NCI-H128 (cell line): ENCODE data around the gene PALM.

ENCODE experiments used
- DNase-seq: peaks from one replicate; lab custom pipeline; 2025; ENCODE audit not compliant: unreplicated experiment; lab: John Stamatoyannopoulos, UW

Gene PALM

DNA sequence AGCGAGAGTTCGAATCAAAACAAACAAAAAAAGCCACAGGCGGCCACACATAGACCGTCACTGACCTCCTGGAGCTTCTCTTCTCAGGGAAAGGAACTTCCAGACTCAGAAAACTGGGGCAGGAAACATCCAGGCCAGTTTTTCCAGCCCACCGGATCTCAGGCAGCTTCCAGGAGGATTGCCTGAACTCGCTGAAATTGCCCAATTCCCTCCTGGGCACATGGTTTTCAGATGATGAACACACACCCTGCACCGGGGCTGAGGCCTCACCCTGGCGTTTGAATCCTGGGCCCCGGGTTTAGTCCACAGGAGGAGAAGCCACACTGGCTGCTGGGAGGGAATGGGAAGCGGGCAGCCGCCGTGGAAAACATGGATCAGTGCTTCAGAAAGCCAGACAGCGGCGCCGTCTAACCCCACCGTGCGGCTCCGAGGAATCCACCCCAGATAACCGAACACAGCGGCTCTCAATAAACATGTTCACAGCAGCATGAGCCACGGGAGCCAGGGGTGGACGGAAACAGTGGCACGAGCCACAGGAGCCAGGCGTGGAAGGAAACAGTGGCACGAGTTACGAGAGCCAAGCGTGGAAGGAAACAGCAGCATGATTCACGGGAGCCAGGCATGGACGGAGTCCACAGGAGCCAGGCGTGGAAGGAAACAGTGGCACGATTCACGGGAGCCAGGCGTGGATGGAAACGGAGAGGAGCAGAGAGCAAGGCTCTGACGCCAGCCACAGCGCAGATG, 70.3 kb downstream of the PALM start:
- DNase-seq = no peak

- no peak for DNase-seq
These were observed 72.2 kb downstream of the PALM start for GRCh38 chr19:780935-781334.

- no peak for DNase-seq
These were observed 73.1 kb downstream of the PALM start for GRCh38 chr19:781800-782184.

DNA sequence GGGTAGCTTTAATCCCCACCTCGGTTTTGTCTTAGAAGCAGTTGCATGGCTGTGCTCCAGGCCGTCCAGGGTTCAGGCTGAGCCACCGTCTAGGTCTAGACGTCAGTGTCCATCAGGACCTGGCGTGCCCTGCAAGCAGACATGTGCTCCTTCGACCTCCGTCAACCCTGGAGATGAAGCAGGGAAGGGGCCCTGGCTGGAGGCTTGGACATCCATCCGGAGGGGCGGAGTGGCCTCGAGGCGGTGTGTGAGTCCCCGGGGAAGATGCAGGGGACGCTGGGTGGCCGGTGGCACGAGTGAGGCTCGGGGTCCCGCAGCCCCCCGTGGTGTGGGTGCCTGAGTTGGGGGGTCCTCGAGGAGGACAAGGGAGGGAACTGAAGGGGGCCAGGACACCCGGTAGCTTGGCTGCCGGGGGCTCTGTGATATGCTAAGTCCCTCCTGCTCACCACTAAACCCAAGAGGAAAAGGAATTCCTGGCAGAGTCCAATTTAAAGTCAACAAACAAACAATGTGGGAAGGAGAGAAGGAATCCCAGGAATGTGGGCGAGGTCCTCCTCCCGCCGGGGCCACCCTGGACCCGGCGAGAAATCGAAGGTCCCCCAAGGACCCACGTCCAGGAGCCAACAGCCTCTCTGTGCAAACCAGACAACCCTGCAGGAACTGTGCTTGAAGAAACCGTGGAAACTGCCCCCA, 73.6 kb downstream of the PALM start:
- DNase-seq = no peak

DNA sequence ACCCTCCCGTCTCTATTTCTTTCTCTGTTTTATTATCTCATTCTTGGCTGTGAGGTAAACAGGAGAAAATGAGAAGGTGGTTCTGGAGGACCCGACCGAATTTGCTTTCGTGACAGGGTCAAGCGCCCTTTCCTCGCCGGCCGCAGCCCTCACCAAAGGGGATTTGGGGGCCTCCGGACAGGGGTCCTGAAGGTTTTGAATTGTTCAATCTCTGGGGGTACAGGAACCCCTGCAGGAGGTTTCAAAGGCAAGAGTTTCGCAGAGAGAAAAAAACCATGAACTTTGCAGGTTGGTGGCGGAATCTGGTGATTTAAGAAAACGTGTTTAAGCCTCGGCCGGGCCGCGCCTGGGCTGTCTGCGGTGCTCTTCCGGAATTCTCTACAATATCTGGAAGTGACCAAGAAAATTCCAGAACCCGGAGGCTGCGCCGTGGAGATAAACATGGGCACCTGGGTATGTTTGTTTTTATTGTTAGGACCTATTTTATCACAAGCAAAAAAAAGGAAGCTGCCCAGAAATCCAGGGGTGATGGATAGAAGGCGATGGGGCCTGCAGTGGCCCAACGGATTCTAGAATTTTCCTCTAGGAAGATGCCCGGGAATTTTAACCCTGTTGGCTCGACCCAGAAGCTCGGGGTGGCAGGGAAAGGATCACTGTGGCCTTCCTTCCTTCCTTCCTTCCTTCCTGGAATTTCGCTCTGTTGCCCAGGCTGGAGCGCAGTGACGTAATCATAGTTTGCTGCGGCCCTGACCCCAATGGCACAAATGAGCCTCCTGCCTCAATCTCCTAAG, 74.3 kb downstream of the PALM start:
- DNase-seq = no peak

DNA sequence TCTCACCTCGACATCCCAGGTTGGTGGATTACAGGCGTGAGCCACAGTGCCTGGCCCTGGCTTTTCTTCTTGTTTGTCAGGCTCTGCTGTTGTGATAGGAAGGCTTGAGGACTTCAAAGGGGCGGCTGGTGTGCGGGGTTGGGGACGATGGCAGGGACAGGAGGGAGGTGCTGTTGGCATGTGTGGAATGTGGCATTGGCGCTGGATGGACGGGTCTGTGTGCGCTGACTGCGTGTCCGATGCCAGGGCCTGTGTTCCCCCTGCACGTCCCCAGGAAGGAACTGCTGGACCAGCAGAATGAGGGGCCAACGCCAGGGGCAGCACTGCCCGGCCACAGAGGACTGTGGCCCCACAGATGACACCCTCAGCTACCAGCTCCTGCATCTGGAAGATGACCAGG, 75.8 kb downstream of the PALM start:
- DNase-seq = no peak

GRCh38 chr19:787536-787935, 78.8 kb downstream of the PALM start:
- DNase-seq = no peak

DNA sequence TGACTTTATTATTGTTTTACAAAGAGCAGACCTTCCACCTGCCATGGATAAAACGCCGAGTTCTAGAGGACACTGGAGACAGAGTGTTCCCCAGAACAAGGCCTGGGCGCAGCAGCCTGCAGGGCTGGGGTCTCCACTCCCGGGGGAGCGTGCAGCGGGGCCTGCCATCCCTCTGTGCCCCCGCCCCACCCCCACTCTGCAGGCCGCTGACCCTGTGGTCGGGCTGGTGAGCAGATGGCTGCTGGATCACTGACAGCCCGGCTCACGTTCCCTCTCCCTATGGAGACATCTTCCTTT, 79.9 kb downstream of the PALM start:
- DNase-seq = no peak

DNA sequence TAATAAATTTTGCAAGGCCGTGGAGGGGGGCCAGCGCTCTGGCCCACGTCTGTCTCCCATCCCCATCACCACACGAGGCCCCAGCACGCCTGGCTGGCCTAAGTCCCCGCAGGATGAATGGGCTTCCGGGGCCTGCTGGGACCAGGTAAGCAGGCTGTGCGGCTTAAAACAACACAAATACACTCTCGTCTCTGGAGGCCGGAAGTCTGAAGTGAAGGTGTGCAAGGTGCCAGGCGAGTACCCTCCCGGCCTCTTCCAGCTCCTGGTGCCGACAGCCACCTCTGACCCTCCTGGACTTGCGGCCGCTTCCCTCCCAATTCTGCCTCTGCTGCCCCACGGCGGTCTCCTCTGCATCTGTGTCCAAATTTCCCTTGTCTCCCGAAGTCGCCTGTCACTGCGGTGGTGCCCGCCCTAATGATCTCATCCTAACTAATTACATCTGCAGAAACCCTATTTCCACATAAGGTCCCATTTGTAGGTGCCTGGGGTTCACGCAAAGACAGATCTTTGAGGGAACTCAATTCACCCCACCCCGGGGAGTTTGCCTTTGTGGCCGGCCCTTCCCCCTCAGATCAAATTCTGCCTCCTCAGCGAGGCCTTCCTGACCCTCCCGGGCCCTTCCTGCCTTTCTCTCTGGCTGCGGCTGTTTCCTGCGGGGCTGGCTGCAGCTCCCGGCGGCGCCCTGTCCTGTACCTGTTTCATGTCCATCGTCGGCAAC, 80.4 kb downstream of the PALM start:
- DNase-seq = no peak

GRCh38 chr19:789701-790060, 80.9 kb downstream of the PALM start:
- no peak for DNase-seq

GRCh38 chr19:791007-791566, 82.4 kb downstream of the PALM start:
- DNase-seq = no peak

- DNase-seq = no peak
These were observed 83.0 kb downstream of the PALM start for GRCh38 chr19:791567-792305.

- DNase-seq = no peak
These were observed 83.7 kb downstream of the PALM start for GRCh38 chr19:792306-792885.

- DNase-seq = no peak
These were observed 85.1 kb downstream of the PALM start for GRCh38 chr19:793806-794205.

GRCh38 chr19:795073-795611, 86.4 kb downstream of the PALM start:
- DNase-seq = no peak

GRCh38 chr19:795691-796581, 87.2 kb downstream of the PALM start:
- DNase-seq = no peak

GRCh38 chr19:796692-797527, 88.2 kb downstream of the PALM start, which contains the start of gene PTBP1:
Gene PTBP1 (plus strand): TSS chr19:797452. CDS start chr19:797498, 46 bp downstream.
- DNase-seq = peak; percentile 99
